Hepatocyte (in vitro differentiated cells): ENCODE results near the gene VAMP1. TPM values are rescaled to one million over a fixed set of nuclear protein-coding genes. Genes with fewer than 3 reads are reported as not detected.
A peak's percentile ranks its signal among the peaks of the same experiment; 100 is the strongest.
"Not testable (repeated sequence)": the region's sequence is repeated elsewhere in the genome, so short reads cannot be mapped to it uniquely, and the experiment has no call there.

ENCODE experiments used
- DNase-seq: peaks from one replicate; pipeline ENCODE4 v3.0.0-alpha.2; 2016; ENCODE audit warnings: low spot score
- H2AFZ ChIP-seq: fragments of 200-600 bp; sonication (generic); 2 replicates; pipeline ENCODE4 v1.6.0; 2016; ENCODE audit warnings: antibody characterized with exemption, mild to moderate bottlenecking
- H3K27ac ChIP-seq: fragments of 200-600 bp; sonication (generic); 2 replicates; pipeline ENCODE4 v1.5.1; 2016; ENCODE audit warnings: mild to moderate bottlenecking
- H3K27me3 ChIP-seq: fragments of 200-600 bp; sonication (generic); 2 replicates; pipeline ENCODE4 v1.6.1; 2016
- H3K36me3 ChIP-seq: fragments of 200-600 bp; sonication (generic); replicated peaks from 2 replicates; pipeline ENCODE4 v1.5.1; 2016; ENCODE audit warnings: low read depth; ENCODE audit not compliant: insufficient read depth
- H3K4me1 ChIP-seq: fragments of 200-600 bp; sonication (generic); 2 replicates; pipeline ENCODE4 v1.5.1; 2016; ENCODE audit warnings: mild to moderate bottlenecking, moderate library complexity; ENCODE audit not compliant: insufficient read depth
- H3K4me2 ChIP-seq: fragments of 200-600 bp; sonication (generic); 2 replicates; pipeline ENCODE4 v1.6.0; 2016
- H3K4me3 ChIP-seq: fragments of 200-600 bp; sonication (generic); 2 replicates; pipeline ENCODE4 v1.5.1; 2016; ENCODE audit warnings: mild to moderate bottlenecking
- H3K79me2 ChIP-seq: fragments of 200-600 bp; sonication (generic); 2 replicates; pipeline ENCODE4 v1.6.0; 2017; ENCODE audit warnings: mild to moderate bottlenecking
- H3K9me2 ChIP-seq: fragments of 200-600 bp; sonication (generic); replicated peaks from 2 replicates; pipeline ENCODE4 v1.6.0; 2017; ENCODE audit warnings: mild to moderate bottlenecking; ENCODE audit not compliant: insufficient read depth
- H3K9me3 ChIP-seq: fragments of 200-600 bp; sonication (generic); 2 replicates; pipeline ENCODE4 v1.5.1; 2016; ENCODE audit warnings: low read depth, mild to moderate bottlenecking
- H4K20me1 ChIP-seq: fragments of 200-600 bp; sonication (generic); 2 replicates; pipeline ENCODE4 v1.6.0; 2016; ENCODE audit warnings: mild to moderate bottlenecking; ENCODE audit not compliant: insufficient read depth, poor library complexity, severe bottlenecking
- EZH2 ChIP-seq: fragments of 200-600 bp; sonication (generic); IDR thresholded peaks from 2 replicates; pipeline ENCODE4 v1.6.1; 2016; ENCODE audit warnings: antibody characterized with exemption, mild to moderate bottlenecking, borderline replicate concordance
- EZH2phosphoT487 ChIP-seq: fragments of 200-600 bp; sonication (generic); IDR thresholded peaks from one replicate; pipeline ENCODE4 v1.6.1; 2018; ENCODE audit warnings: antibody characterized with exemption, mild to moderate bottlenecking, low read depth, moderate library complexity; ENCODE audit not compliant: unreplicated experiment, severe bottlenecking
- WGBS: methylation state at CpG from one replicate; pipeline ENCODE4 v1.1.6; 2016; ENCODE audit warnings: low lambda C conversion rate; ENCODE audit errors: missing lambda C conversion rate; 5-methylcytosine and 5-hydroxymethylcytosine counted together
- polyA plus RNA-seq: library from polyadenylated mRNA; unstranded; fragments of >200 nt; fragmentation: Nextera tagmentation; extraction: Ambion mirVana; gene quantifications from 2 replicates; pipeline ENCODE4 v1.2.1, GENCODE V29; 2016
- total RNA-seq: library from RNA; depleted of rRNA; stranded (reverse); fragments of >200 nt; gene quantifications from 2 replicates; pipeline ENCODE4 v1.2.3, GENCODE V29; 2014
- TF ChIP-seq, protein P1 (sequence below): fragments of 200-600 bp; sonication (generic); IDR thresholded peaks from 2 replicates; pipeline ENCODE4 v1.5.1; 2016; ENCODE audit warnings: antibody characterized with exemption, mild to moderate bottlenecking; ENCODE audit not compliant: poor library complexity

VAMP1 gene
- total and polyA plus RNA-seq, 2 experiments from 2014 or later, result 5.0 to 5.9 TPM

GRCh38 chr12:6469609-6470374 lies 685 bp downstream of the VAMP1 start:
- H3K27ac ChIP-seq, result peak overlapping the region; percentile 87
- no peaks in the 10 kb centered on the region for H3K36me3 ChIP-seq
- no peaks in the 10 kb centered on the region for H3K27me3 ChIP-seq
- peak overlapping the region; percentile 97 for H3K4me2 ChIP-seq
- no peak for DNase-seq
- peak overlapping the region; percentile 77 for H3K4me3 ChIP-seq
- H3K9me2 ChIP-seq, result no peaks in the 10 kb centered on the region
- peaks cover 7% of the 10 kb centered on the region for H3K4me1 ChIP-seq
- 27% methylated on average over 15 of the region's 16 CpGs for WGBS
- no peak for TF ChIP-seq EZH2
- TF ChIP-seq EZH2phosphoT487, result no peak
- TF ChIP-seq, protein P1, sequence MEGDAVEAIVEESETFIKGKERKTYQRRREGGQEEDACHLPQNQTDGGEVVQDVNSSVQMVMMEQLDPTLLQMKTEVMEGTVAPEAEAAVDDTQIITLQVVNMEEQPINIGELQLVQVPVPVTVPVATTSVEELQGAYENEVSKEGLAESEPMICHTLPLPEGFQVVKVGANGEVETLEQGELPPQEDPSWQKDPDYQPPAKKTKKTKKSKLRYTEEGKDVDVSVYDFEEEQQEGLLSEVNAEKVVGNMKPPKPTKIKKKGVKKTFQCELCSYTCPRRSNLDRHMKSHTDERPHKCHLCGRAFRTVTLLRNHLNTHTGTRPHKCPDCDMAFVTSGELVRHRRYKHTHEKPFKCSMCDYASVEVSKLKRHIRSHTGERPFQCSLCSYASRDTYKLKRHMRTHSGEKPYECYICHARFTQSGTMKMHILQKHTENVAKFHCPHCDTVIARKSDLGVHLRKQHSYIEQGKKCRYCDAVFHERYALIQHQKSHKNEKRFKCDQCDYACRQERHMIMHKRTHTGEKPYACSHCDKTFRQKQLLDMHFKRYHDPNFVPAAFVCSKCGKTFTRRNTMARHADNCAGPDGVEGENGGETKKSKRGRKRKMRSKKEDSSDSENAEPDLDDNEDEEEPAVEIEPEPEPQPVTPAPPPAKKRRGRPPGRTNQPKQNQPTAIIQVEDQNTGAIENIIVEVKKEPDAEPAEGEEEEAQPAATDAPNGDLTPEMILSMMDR, result no peak
- H4K20me1 ChIP-seq, result no peaks in the 10 kb centered on the region
- peak overlapping the region; percentile 69 for H2AFZ ChIP-seq
- H3K9me3 ChIP-seq, result no peaks in the 10 kb centered on the region
- H3K79me2 ChIP-seq, result peaks cover 13% of the 10 kb centered on the region

DNA sequence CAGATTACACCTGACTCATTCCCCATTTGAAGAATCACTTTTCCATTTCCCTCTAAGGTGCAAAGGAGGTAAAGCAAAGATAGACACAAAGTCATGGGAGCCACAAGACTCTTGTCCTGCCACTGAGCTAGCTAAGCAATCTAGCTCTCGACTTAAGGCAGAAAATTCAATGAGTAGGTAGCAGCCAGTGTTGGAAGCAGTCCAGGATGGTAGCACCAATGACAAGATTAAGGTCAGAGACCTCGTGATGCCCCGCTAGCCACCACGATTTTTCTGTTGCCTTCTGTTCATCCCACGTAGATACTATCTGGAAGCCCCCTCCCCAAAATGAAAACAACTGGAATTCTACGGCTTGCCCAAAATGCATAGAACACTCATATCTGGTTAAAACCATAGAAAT lies 1.4 kb downstream of the VAMP1 start:
- Histone ChIP-seq H2AFZ (no peak overlapping the region), H3K4me2 (peak overlapping the region; percentile 97), H3K27ac (no peak overlapping the region), H3K9me2 (no peaks in the 10 kb centered on the region), H3K4me1 (peaks cover 7% of the 10 kb centered on the region), H3K27me3 (no peaks in the 10 kb centered on the region), H3K9me3 (no peaks in the 10 kb centered on the region), H4K20me1 (no peaks in the 10 kb centered on the region), H3K79me2 (peaks cover 13% of the 10 kb centered on the region), H3K4me3 (no peak overlapping the region), H3K36me3 (no peaks in the 10 kb centered on the region)
- TF ChIP-seq EZH2, result no peak
- no peak for TF ChIP-seq EZH2phosphoT487
- DNase-seq, result no peak
- 91% methylated on average over 6 of the region's 6 CpGs for whole genome bisulfite sequencing

DNA sequence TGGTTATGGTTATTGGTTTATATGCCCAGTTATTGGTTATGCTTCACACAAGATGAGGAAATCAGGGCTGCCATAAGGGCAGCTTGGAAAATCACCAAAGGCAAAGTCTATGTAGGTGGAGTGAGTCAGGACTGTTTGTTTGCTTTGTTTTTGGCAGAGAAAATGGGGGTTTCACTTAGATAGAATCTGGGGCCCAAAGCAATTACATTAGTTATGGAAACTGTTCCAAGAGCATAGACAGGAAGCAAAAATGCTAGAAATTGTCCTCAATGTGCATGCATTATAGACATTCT lies 2.2 kb downstream of the VAMP1 start:
- TF ChIP-seq EZH2phosphoT487 (no peak), EZH2 (no peak)
- TF ChIP-seq, protein P1, result no peak
- no peaks in the 10 kb centered on the region for H3K36me3 ChIP-seq
- no peak overlapping the region for H3K4me2 ChIP-seq
- no peaks in the 10 kb centered on the region for H4K20me1 ChIP-seq
- H3K9me3 ChIP-seq, result no peaks in the 10 kb centered on the region
- DNase-seq, result no peak
- no peaks in the 10 kb centered on the region for H3K9me2 ChIP-seq
- no peaks in the 10 kb centered on the region for H3K27me3 ChIP-seq
- peaks cover 7% of the 10 kb centered on the region for H3K4me1 ChIP-seq
- H3K79me2 ChIP-seq, result peaks cover 13% of the 10 kb centered on the region
- H2AFZ ChIP-seq, result no peak overlapping the region
- H3K4me3 ChIP-seq, result no peak overlapping the region
- no peak overlapping the region for H3K27ac ChIP-seq

- not testable (repeated sequence) for H3K36me3 ChIP-seq, DNase-seq, H3K27me3 ChIP-seq, H3K9me2 ChIP-seq, H3K4me2 ChIP-seq, H3K4me3 ChIP-seq, H4K20me1 ChIP-seq, H3K9me3 ChIP-seq, H3K4me1 ChIP-seq, H3K27ac ChIP-seq, H2AFZ ChIP-seq
- WGBS, result 95% methylated on average over 9 of the region's 9 CpGs
- peaks cover 13% of the 10 kb centered on the region for H3K79me2 ChIP-seq
Observed at GRCh38 chr12:6467571-6468282, 2.8 kb downstream of the VAMP1 start.

DNA sequence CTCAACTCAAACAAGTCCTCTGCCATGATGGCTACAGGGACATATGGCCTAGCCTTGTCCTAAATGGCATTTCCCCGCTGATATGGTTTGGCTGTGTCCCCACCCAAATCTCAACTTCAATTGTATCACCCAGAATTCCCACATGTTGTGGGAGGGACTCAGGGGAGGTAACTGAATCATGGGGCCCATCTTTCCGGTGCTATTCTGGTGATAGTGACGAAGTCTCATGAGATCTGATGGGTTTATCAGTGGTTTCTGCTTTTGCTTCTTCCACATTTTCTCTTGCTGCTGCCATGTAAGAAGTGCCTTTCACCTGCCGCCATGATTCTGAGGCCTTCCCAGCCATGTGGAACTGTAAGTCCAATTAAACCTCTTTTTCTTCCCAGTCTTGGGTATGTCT lies 3.7 kb downstream of the VAMP1 start:
- H3K4me1 ChIP-seq, H3K27ac ChIP-seq: not testable (repeated sequence)
- 94% methylated on average over 4 of the region's 4 CpGs for WGBS

More for the DNA sequence above, 3.7 kb downstream of the VAMP1 start:
- not testable (repeated sequence) for H2AFZ ChIP-seq, H3K4me3 ChIP-seq, H3K9me2 ChIP-seq, H4K20me1 ChIP-seq, H3K36me3 ChIP-seq, DNase-seq, H3K27me3 ChIP-seq, H3K9me3 ChIP-seq, H3K4me2 ChIP-seq
- H3K79me2 ChIP-seq, result peaks cover 13% of the 10 kb centered on the region
